Hepatocyte (in vitro differentiated cells): Measurements from ENCODE around the gene SLC6A11.

Experiments used
- CTCF ChIP-seq: fragments of 200-600 bp; sonication (generic); IDR thresholded peaks from 2 replicates; pipeline ENCODE4 v1.5.1; 2016; ENCODE audit warnings: antibody characterized with exemption, mild to moderate bottlenecking; ENCODE audit not compliant: poor library complexity
- EZH2 ChIP-seq: fragments of 200-600 bp; sonication (generic); IDR thresholded peaks from 2 replicates; pipeline ENCODE4 v1.6.1; 2016; ENCODE audit warnings: antibody characterized with exemption, mild to moderate bottlenecking, borderline replicate concordance
- EZH2phosphoT487 ChIP-seq: fragments of 200-600 bp; sonication (generic); IDR thresholded peaks from one replicate; pipeline ENCODE4 v1.6.1; 2018; ENCODE audit warnings: antibody characterized with exemption, mild to moderate bottlenecking, low read depth, moderate library complexity; ENCODE audit not compliant: unreplicated experiment, severe bottlenecking

GRCh38 chr3:10918011-10918410 is 102.0 kb downstream of the SLC6A11 start:
- no peak for TF ChIP-seq EZH2
- TF ChIP-seq EZH2phosphoT487, result no peak
- no peak for TF ChIP-seq CTCF
